Thyroid gland (tissue), 4 donors: Measurements from ENCODE around the gene HS6ST2. TPM values are rescaled to one million over a fixed set of nuclear protein-coding genes. Genes with fewer than 3 reads are reported as not detected.

Source experiments
- DNase-seq, 2 donors: peaks; one replicate each; pipeline ENCODE4 v3.0.0-alpha.2; 2019
- H3K27ac ChIP-seq, 3 donors: fragments of 200-600 bp; sonication (generic); 1 replicate in 2 of 3; 2 replicates in 1 of 3; pipeline ENCODE4 v1.5.1; 2016 to 2019; ENCODE audit warnings: mild to moderate bottlenecking in 1 of 3, moderate library complexity in 1 of 3
- H3K27me3 ChIP-seq: fragments of 200-600 bp; sonication (generic); one replicate; pipeline ENCODE4 v1.5.1; 2019
- H3K36me3 ChIP-seq, 2 donors: fragments of 200-600 bp; sonication (generic); one replicate each; pipeline ENCODE4 v1.5.1; 2016 to 2019
- H3K4me1 ChIP-seq, 2 donors: fragments of 200-600 bp; sonication (generic); one replicate each; pipeline ENCODE4 v1.5.1; 2017 to 2019
- H3K4me3 ChIP-seq, 3 donors: fragments of 200-600 bp; sonication (generic); replicated peaks in 1 of 3; 1 replicate in 2 of 3; 2 replicates in 1 of 3; pipeline ENCODE4 v1.5.1; 2016; ENCODE audit warnings: mild to moderate bottlenecking in 1 of 3
- H3K9me3 ChIP-seq: fragments of 200-600 bp; sonication (generic); one replicate; pipeline ENCODE4 v1.5.1; 2017
- CTCF ChIP-seq, 6 experiments: fragments of 200-600 bp in 3 of 6; fragments of 450-650 bp in 3 of 6; sonication (generic) in 3 of 6; IDR thresholded peaks; one replicate each; pipeline ENCODE4 v1.5.1; 2016 to 2019; ENCODE audit warnings: antibody characterized with exemption in 6 of 6, mild to moderate bottlenecking in 2 of 6, inconsistent platforms in 1 of 6, moderate library complexity in 1 of 6
- POLR2A ChIP-seq, 2 donors: fragments of 450-650 bp; IDR thresholded peaks; one replicate each; pipeline ENCODE4 v1.6.1; 2017; ENCODE audit warnings: antibody characterized with exemption in 2 of 2, mild to moderate bottlenecking in 2 of 2, moderate library complexity in 1 of 2
- WGBS, 2 donors: methylation state at CpG; one replicate each; pipeline ENCODE4 v1.1.5; 2017; 5-methylcytosine and 5-hydroxymethylcytosine counted together
- intact Hi-C: fragments of 100-400 bp; cut with DNase I; formaldehyde crosslinking; loops from one replicate; pipeline ENCODE4 v1.15.1; 2023
- total RNA-seq, 4 donors: library from RNA; depleted of rRNA; stranded (reverse); fragments of >200 nt; gene quantifications; one replicate each; pipeline ENCODE4 v1.2.3, GENCODE V29; 2016

The HS6ST2 gene
- total RNA-seq, 4 donors from 2014 or later, result 0.11 to 0.78 (median 0.38) TPM; not detected in 1

- H3K27me3 ChIP-seq, result no peaks in the 10 kb centered on the region
- no peak for DNase-seq
- 97 to 100% methylated on average over 2 of the region's 2 CpGs for WGBS, 2 donors
- no peaks in the 10 kb centered on the region for H3K36me3 ChIP-seq
- H3K4me1 ChIP-seq, result peaks cover 3 to 12% of the 10 kb centered on the region in 2 donors
- TF ChIP-seq CTCF (IDR thresholded peaks at IDR 0.05) (no peak), POLR2A (IDR thresholded peaks at IDR 0.05) (no peak)
- no peak overlapping the region for H3K27ac ChIP-seq
- no peak overlapping the region for H3K4me3 ChIP-seq
- no peaks in the 10 kb centered on the region for H3K9me3 ChIP-seq
- intact Hi-C loops, result no loop called here
Measured at GRCh38 chrX:132815643-132816042, 142.8 kb downstream of the HS6ST2 start.

GRCh38 chrX:132810964-132811712 lies 147.3 kb downstream of the HS6ST2 start:
- no peak overlapping the region for H3K27ac ChIP-seq
- TF ChIP-seq CTCF (IDR thresholded peaks at IDR 0.05), result no peak
- TF ChIP-seq POLR2A (IDR thresholded peaks at IDR 0.05), result no peak
- no peaks in the 10 kb centered on the region for H3K9me3 ChIP-seq
- no peaks in the 10 kb centered on the region for H3K4me1 ChIP-seq
- no peaks in the 10 kb centered on the region for H3K27me3 ChIP-seq
- WGBS, 2 donors, result 95 to 97% methylated on average over 5 of the region's 5 CpGs
- no peak overlapping the region for H3K4me3 ChIP-seq
- no peak for DNase-seq
- H3K36me3 ChIP-seq, result no peaks in the 10 kb centered on the region
- intact Hi-C loops, result no loop called here

GRCh38 chrX:132810488-132810887 lies 147.9 kb downstream of the HS6ST2 start:
- H3K9me3 ChIP-seq, result no peaks in the 10 kb centered on the region
- no peak overlapping the region for H3K4me3 ChIP-seq
- no peaks in the 10 kb centered on the region for H3K27me3 ChIP-seq
- DNase-seq, result no peak
- TF ChIP-seq POLR2A (IDR thresholded peaks at IDR 0.05) (no peak), CTCF (IDR thresholded peaks at IDR 0.05) (no peak)
- no peaks in the 10 kb centered on the region for H3K36me3 ChIP-seq
- no peak overlapping the region for H3K27ac ChIP-seq
- no peaks in the 10 kb centered on the region for H3K4me1 ChIP-seq
- intact Hi-C loops, result no loop called here
- 90 to 91% methylated on average over 3 of the region's 3 CpGs for WGBS, 2 donors

GRCh38 chrX:132809581-132809980 lies 148.8 kb downstream of the HS6ST2 start:
- no peak for TF ChIP-seq CTCF (IDR thresholded peaks at IDR 0.05)
- TF ChIP-seq POLR2A (IDR thresholded peaks at IDR 0.05), result no peak
- intact Hi-C loops, result no loop called here
- no peaks in the 10 kb centered on the region for H3K9me3 ChIP-seq
- DNase-seq, result no peak
- no peaks in the 10 kb centered on the region for H3K36me3 ChIP-seq
- H3K4me1 ChIP-seq, result no peaks in the 10 kb centered on the region
- H3K27ac ChIP-seq, result no peak overlapping the region
- H3K27me3 ChIP-seq, result no peaks in the 10 kb centered on the region
- WGBS, 2 donors, result 81 to 83% methylated on average over 2 of the region's 2 CpGs
- H3K4me3 ChIP-seq, result no peak overlapping the region

- no peaks in the 10 kb centered on the region for H3K4me1 ChIP-seq
- intact Hi-C loops, result no loop called here
- DNase-seq, result peak; percentile 55 to 60
- no peaks in the 10 kb centered on the region for H3K9me3 ChIP-seq
- TF ChIP-seq CTCF (IDR thresholded peaks at IDR 0.05) (no peak), POLR2A (IDR thresholded peaks at IDR 0.05) (no peak)
- H3K36me3 ChIP-seq, result no peaks in the 10 kb centered on the region
- no peaks in the 10 kb centered on the region for H3K27me3 ChIP-seq
- 33 to 68% methylated on average over 8 to 9 of the region's 9 CpGs for WGBS, 2 donors
- H3K27ac ChIP-seq, result no peak overlapping the region
- no peak overlapping the region for H3K4me3 ChIP-seq
Measured at GRCh38 chrX:132807411-132808030, 150.9 kb downstream of the HS6ST2 start.
